Fibroblast of upper back skin (primary cell): ENCODE measurements around the gene GADL1.

Experiments
- DNase-seq: peaks from one replicate; pipeline ENCODE4 v3.0.0-alpha.2; 2013

GADL1 gene, protein sequence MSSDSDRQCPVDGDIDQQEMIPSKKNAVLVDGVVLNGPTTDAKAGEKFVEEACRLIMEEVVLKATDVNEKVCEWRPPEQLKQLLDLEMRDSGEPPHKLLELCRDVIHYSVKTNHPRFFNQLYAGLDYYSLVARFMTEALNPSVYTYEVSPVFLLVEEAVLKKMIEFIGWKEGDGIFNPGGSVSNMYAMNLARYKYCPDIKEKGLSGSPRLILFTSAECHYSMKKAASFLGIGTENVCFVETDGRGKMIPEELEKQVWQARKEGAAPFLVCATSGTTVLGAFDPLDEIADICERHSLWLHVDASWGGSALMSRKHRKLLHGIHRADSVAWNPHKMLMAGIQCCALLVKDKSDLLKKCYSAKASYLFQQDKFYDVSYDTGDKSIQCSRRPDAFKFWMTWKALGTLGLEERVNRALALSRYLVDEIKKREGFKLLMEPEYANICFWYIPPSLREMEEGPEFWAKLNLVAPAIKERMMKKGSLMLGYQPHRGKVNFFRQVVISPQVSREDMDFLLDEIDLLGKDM

DNA sequence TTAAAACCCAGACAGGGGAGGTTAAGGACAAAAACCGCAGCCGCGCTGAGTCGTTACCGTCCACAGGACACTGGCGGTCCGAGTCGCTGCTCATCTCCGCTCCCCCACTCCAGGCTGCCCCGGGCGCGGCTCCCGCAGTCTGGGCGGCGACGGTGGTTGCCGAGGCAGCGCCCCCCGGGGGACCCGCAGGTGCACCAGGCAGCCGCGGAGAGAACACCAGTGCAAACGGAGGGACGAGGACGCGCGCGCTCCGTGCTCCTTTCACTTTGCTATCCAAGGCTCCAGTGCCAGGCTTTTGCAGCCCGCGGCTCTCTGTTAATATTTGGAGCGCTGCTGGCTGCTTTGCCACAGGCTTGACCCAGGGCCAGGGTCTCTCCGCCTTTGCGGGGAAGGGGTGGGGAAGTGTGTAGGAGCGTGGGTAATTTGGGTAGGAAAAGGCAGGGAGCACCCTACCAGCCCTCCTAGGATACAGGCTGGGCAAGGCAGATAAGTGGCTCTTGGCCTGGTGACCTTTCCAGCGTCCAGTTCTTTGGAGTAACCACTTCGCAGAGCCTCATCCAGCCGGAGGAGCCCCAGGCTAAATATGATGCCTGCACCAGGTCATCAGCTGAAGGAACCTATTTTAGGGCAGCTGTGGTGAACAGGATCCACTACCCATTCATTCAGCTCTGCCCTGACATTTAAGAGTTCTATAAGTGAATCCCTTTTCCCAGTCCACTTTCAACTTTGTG lies at the start of gene GADL1:
Gene GADL1, minus strand, starts transcription at position 141 of the 731 bp plus-strand sequence. Its CDS starts 47 bp downstream, at position 94.
- peak; percentile 6 for DNase-seq

DNA sequence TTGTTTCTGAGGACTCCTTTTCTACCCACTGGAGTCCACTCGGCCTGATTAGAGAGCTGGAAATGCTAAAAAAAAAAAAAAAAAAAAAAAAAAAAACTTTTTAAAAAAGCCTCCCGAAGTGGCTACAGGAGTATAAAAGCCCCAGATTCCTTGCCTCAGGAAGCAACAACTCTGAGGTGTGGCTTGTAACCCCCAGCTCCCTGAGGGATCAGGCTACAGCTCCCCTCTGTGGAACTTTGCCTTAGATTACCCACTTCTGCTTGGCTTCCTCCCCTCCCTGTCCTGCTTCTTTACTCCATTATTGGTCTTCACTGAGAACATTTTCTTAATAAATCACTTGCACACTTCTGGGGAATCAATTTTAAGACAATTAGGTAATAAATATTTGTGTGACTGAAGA lies 49.7 kb upstream of the GADL1 start:
- DNase-seq = no peak

DNA sequence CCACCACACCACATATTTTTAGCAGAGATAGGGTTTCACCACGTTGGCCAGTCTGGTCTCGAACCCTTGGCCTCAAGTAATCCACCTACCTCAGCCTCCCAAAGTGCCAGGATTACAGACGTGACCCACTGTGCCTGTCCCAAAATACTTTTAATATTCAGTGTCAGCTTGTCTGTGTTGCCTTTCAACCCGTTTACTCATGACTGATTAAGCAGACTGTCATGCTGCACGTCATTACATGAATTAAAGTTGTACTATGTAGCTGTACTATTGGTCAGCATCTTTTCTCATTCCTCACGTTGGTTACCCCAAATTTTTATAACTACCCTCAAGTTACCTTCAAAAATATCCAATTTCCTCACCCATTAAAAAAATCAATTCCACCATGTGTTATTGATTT lies 48.7 kb upstream of the GADL1 start:
- DNase-seq = no peak

DNA sequence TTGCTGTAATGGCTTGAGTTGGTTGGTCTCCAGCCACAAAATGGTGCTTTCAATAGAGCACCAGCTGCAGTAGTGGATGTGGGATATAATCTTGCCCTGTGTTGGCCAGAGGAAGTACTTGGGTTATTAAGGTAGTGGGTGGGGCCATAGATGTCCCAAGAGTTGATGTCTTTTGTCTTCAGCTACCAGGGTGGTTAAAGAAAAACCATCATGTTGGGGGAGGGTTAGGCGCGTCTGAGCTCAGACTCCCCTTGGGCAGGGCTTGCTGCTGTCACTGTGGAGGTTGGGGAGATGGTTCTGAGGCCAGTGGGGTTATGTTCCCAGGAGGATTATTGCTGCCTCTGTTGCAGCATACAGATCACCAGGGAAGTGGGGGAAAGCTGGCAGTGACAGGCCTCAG lies 46.9 kb upstream of the GADL1 start:
- DNase-seq = no peak

DNA sequence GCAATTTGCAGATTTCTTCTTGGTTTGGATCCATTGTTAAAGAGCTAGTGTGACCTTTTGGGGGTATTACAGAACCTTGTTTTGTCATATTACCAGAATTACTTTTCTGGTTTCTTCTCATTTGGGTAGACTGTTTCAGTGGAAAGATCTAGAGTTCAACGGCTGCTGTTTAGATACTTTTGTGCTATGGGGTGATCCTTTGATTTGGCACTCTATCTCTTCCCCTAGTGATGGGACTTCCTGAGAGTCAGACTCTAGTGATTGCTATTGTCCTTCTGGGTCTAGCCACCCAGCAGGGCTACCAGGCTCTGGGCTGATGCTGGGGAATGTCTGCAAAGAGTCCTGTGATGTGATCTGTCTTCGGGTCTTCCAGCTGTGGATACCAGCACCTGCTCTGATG lies 46.3 kb upstream of the GADL1 start:
- no peak for DNase-seq

DNA sequence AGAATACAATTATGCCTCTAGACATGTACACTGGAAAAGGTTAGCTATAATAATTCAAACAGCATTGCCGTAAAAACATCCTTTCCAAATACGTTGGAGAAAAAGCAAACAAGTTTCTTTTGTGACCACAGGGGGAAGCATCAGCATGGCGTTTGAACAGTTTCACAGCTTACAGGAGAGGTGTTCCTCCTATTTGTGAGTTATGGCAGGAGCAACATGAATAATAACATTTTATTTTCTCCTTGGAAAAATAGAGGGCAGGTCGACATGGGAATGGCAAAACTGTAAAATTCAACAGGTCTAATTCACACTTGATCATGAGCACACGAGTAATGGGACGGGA lies 39.7 kb upstream of the GADL1 start:
- DNase-seq = peak; percentile 56

DNA sequence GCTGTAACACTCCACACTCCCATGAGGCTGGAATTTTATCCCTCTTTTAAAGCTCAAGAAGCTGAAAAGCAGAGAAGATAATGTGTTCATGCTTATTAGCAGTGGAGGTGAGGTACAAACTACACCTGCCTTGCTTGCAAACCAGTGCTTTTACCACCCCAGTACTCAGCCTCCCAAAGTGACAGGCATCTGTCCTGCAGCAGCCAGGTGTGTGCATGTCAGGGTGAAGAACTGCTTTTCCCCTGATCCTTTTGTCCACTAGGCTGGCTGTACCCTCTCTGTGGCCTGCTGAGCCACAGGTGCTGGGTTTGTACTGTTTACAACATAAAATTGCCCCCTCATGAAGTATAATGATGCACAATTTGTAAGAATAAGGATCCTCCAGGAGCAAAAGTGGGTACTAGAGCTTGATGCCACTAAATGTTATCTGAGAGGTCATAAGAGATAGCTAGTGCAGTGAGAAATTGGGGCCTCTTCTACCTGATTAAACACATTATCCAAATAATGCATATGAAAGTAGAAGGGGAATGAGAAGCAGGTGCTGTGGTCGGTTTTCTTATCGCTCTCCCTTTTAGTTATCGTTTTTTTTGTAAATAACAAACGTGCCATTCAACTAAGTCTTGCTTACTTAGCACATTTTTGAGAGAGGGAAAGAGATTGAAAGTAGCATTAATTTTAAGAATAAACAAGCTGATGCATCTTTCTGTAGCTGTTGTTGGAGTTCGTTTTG lies 39.2 kb upstream of the GADL1 start:
- DNase-seq = no peak

DNA sequence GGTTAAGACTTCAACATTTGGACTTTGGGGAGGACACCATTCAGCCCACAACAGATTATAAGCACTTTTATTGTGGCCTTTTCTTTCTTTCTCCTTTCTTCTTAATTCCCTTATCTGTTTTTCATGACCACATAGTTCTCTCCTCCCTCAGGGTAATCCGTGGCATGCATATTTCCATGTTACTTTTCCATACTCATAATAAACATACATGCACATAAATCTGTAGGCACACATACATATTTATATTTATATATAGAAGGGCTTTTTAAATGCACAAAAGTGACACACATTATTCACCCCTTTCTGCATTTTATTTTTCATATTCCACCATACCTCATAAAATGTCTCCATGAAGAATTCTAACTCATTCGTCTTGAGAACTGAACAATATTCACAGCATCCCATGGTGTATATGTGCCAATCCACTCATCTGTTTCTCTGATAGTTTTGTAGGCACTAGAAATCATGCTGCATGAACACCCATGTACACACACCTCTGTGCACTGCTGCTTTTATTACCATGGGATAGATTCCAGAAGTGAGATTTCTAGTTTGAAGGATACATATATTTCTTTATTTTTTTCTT lies 38.1 kb upstream of the GADL1 start:
- no peak for DNase-seq

DNA sequence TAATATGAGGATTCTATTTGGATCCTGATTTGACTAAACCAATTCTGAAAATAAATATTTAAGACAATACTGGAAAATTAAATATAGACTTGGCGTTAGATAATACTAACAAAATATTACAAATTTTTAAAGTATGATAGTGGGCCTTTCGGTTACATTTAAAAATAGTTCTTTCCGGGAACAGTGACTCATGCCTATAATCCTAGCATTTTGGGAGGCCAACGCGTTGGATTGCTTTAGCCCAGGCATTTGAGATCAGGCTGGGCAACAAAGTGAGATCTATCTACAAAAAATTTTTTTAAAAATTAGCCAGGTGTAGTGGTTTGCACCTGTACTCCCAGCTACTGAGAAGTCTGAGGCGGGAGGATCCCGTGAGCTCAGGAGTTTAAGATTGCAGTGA lies 30.3 kb upstream of the GADL1 start:
- peak; percentile 18 for DNase-seq

DNA sequence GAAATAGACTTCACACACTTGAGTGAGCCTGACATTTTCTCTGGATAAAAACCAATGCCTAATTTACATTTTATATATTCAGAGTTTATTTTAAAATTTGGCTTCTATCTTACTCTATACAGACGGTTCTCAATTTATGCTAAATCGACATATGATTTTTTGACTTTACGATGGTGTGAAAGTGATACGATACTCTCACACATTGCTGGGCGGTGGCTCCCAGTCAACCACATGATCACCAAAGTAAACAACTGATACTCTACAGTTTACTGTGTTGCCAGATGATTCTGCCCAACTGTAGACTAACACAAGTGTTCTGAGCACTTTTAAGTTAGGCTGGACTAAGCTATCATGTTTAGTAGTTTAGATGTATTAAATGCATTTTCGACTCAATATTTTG lies 25.1 kb upstream of the GADL1 start:
- DNase-seq = no peak

DNA sequence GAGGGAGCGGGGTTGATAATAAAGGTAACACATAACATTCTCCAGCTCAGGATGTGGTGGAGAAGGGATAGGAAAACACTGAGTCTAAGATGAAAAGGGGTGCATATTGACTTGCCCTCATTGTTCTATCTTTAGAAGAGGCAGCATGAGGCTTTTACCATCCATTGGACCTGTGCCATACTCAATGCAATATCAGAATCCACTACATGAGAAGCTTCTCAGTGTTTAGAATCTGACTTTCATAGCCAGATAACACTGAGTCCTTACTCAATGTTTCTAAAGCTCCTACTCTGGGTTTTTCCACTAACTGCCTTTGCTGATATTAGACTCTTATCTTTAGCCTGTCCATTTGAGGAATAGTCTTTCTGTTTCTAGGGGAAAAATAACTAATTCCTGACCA lies 24.3 kb upstream of the GADL1 start:
- DNase-seq = no peak

DNA sequence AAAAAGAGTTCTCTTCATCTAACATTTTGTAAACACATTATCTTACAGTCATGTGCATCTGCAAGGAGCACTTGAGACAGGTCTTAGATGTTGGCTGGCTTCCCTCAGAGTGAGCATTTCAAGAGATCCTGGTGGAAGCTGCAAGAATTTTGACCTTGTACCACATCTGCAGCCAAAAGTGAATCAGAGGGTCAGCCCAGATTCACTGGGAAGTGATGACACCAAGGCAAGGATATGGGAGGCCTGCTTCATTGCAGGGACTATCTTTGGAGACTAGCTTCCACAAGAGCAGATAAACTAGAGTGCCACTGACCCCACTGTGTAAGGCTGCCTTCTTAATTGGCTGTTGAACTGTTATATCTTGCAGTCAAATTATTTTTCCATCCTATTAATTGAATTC lies 21.3 kb upstream of the GADL1 start:
- DNase-seq = peak; percentile 41

DNA sequence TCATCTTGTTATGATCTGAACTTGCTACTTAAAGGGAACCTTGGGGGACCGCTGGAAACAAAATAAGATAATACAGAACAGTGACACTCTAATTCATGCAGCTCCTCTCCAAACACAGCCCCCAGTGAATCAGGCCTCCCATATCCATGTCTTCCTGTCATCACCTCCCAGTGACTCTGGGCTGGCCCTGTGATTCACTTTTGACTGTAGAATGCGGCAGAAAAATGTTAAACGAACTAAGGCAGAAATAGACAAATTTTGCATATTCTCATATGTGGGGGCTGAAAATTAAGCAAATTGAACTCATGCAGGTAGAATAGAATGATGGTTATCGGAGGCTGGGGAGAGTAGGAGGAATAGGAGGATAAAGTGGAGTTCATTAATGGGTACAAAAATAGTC lies 20.2 kb upstream of the GADL1 start:
- DNase-seq = peak; percentile 72

DNA sequence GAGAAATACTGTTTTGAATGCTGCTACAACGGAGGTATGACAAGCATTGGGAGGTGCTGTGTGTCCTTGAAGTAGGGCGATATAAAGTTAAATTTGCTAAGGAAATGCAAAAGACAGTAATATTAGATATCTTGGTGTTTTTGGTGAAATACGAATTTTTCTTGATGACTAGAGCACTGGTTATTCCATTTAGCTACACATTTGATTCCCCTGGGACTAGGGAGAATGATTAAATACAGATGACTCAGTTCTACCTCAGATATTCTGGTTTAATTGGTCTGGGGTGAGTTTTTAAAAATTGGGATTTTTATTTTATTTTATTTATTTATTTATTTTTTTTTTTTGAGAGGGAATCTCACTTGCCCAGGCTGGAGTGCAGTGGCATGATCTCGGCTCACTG lies 18.7 kb upstream of the GADL1 start:
- peak; percentile 79 for DNase-seq

DNA sequence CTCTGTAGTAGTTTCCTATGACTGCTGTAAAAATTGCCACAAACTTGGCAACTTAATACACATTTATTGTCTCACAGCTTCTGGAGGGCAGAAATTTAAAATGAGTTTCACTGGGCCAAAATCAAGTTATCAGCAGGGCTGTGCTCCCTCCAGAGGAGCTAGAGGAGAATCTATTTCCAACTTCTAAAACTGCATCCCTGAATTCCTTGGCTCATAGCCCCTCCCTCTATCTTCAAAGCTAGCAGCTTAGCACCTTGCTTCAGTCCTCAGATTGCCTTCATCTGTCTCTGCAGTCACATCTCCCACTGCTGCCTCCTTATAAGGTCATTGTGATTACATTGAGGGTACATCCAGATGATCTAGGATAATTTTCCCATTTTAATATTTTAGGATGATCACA lies 17.8 kb upstream of the GADL1 start:
- DNase-seq = no peak

DNA sequence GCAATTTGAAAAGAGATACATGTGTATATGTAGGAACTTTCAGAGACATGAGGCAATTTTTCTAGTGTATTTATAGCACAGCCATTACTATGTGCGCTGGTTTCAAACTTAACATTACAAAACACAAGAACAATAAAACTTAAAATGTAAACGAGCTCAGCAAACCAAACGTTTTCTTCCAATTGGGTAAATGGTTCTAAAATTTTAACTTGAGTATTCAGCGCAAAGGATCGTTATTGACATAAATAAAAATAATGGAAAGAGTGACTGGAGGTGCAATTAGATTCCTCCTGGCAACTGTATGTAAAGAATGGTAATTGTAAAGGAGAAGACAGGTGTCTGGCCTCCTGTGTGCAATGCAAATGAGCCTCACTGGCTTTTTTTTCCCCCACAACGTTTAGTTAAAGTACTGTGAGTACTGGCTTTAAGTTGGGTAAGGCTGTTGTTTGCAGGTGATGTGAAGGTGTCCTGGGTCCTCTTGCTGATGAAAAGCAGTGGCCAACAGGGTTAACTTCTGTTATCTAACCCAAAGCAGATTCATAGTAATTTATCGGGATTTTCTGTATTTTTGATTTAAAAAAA lies 14.1 kb upstream of the GADL1 start:
- DNase-seq = no peak

DNA sequence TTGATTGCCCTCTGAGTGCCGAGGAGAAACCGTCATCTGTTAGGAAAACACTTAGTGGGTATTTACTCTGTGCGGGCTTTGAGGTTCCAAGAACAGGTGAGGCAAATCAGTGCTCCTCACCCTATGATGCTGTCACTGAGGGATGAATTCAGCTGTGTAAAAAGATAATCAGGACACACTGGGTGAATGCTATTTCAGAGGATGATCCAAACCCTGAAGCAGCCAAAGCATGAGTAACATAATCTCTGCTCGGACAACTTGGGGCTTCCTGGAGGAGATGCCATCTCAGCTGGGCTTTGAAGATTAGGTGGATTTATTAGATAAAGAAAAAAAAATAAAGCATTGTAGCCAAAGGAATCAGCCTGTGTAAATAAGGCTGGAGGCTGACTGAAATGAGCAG lies 10.5 kb upstream of the GADL1 start:
- no peak for DNase-seq

DNA sequence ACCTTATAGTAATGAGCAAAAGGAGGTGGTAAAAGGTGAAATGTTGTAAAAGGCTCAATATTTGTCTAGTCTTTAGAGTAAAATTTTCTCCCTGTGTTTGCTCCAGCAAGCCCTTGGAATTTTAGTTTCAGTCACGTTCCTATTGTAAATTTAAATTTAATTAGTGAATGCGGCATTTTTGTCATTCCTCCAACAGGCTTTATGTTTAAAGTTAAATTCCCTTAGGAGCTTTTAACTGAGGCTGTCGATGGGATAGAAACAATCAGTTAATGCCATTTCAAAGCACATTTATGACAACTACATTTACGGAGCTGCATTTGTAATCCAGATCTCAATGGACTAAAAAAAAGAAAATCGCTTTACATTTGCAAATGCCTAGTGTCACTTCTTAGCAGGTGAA lies 868 bp upstream of the GADL1 start:
- no peak for DNase-seq

DNA sequence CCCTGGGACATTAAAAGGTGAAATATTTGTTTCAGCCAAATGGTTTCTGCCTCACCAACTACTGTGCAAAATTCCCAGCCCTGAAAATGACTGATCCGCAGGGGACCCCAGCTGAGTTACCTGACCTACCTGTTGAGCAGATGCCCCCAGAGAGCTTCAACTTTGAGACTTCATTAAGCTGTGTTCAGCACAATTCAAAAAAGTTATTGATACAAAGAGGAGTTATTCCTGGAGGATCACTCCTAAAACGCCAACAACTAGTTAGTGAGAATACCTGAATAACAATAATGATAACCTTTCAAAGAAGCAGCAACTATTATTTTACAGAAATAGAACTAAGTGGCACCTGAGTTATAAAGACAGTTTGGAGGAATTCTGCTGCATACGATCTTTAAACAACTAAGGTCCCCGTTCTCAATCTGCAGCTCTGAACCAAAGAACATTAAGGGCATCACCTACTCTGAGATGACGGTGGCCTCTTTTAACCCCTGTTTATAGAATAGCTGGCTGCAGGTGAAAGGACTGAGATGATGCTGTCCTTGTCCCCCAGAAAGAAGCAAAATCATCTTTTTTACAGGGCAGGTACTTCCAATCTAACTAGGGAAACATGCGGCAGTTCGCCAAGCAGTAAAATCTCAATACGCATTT lies 659 bp downstream of the GADL1 start:
- DNase-seq = no peak

DNA sequence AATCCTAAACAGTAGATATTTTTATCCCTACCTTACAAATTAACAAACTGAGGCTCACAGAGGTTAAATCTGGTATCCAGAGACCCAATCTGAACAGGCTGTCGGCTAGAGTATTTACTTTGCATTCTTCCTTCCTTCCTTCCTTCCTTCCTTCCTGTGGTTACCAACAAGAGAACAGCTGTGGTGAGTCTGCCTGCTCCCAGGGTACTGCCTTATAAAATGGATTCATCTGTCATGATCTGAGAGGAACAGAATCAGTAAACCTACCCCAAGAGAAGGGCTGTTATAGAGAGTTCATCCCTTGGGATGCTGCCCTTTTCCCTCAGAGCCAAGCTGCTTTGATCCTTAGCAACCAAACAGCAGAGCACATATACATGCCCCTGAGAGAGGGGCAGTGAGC lies 3.6 kb downstream of the GADL1 start:
- DNase-seq = no peak

DNA sequence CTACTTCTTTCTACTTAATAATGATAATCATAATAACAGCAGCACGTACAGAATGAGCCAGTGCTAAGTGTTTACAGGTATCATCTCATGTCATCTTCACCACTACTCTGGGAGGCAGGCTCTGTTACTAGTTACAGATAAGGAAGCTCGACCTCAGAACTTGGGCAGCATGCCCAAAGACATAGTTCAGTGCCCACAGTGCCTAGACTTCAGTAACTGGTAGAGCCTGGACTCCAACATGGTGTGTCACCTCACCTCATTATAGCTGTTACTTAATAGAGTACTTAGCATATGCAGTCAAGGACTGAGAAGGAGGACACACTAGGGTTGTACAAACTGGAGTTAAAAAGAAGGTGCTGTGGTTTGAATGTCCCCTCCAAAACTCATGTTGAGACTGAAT lies 7.6 kb downstream of the GADL1 start:
- DNase-seq = no peak

DNA sequence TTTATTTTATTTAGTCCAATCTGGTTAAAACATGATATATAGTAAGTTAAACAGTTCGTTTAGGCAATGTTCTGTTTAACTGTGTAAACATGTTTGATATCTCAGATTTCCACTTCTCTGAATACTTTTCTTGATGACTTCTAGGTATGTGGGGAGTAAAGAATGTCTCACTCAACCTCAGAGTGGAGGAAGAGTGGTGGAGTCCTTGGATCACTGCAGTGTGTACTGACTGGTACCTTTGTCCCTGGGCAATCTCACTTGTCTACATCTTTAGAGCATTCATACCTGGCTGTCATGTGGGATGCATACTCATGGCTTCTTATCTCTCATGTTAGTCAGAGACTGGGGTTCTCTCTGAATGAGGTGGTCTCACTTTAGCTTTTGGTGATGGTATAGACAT lies 15.6 kb downstream of the GADL1 start:
- DNase-seq = no peak
